Dermis microvascular lymphatic vessel endothelial cell (primary cell): ENCODE measurements around the gene PTPRO. TPM values are rescaled to one million over a fixed set of nuclear protein-coding genes. Genes with fewer than 3 reads are reported as not detected.

ENCODE experiments used
- DNase-seq, 2 donors: peaks; one replicate each; pipeline versions ENCODE4 v3.0.0 to v3.0.0-alpha.2; 2010; ENCODE audit warnings: low read depth in 2 of 2
- total RNA-seq: library from RNA; depleted of rRNA; stranded (reverse); fragments of >200 nt; gene quantifications from 2 replicates; pipeline ENCODE4 v1.2.1, GENCODE V29; 2014

Gene PTPRO
- total RNA-seq, 1 donor from 2014 or later = not detected

GRCh38 chr12:15522574-15523187, 200.4 kb downstream of the PTPRO start:
- DNase-seq = peak; percentile 28 to 52

DNA sequence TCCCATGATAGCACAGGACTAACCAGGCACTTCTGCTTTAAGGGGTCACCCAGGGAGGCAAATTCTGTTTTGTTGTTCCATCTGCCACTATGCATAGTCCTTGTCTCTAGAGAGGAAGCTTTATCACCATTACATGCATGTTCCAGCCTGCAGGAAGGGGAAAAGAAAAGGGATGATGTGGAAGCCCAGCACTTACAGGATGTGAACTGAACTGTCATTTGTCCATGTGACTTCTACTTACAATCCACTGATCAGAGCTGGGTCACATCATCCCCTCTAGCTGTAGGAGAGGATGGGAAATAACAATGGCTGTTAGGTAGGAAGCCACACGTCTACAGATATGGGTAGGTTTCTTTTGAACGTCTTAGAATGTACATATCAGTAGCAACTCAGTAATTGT, 203.1 kb downstream of the PTPRO start:
- DNase-seq = no peak

DNA sequence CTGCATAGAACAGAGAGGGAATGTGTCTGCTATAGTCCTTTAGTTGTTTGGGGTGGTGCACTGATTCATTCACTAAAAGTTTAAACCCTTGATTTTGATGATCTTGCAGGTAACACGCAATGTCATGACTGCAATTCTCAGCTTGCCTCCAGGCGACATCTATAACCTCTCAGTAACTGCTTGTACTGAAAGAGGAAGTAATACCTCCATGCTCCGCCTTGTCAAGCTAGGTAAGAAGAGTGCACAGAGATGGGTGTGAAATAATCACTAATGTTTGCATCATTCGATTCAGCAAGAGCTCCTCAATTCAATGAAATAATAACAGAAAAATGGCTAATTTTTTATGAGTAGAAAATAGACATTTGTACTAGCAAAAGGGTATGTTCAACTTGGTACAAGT, 203.7 kb downstream of the PTPRO start:
- no peak for DNase-seq

DNA sequence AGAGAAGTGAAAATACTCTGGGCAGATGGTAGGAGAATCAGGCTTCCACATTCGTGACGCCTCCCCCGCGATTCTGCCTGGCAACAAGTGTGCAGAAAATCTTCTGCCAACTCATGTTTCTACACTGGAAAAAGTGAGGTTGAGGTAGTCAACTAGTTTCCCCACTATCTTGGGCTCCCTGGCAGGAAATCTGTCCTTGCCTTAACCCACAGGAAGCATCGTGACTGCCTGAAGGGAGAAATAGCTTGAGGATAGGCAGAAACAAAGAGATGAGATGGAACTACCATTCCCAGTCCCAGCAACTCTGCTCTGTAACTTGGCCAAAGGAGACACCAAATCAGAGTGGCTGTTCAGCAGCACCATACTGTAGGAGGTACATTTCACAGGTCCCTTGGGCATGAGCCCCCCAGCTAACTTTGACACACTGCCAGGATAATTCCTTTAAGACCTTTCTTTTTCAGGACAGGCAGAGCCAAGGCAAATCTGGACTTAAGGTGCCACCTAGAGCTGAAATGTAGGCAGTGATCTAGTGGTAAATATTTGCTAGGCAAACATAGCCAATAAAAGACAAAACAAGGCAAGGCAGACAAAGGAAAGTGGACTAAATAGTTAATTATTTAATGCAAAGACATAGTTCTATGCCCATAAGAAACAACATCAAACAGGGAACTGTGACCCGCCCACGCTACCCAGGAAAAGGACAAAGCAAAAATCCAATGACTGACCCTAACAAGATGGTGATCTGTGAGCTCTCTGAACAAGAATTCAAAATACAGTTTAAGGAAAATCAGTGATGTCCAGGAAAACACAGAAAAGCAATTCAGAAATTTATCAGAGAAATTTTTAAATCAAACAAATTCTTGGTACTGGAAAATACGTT, 205.1 kb downstream of the PTPRO start:
- no peak for DNase-seq

DNA sequence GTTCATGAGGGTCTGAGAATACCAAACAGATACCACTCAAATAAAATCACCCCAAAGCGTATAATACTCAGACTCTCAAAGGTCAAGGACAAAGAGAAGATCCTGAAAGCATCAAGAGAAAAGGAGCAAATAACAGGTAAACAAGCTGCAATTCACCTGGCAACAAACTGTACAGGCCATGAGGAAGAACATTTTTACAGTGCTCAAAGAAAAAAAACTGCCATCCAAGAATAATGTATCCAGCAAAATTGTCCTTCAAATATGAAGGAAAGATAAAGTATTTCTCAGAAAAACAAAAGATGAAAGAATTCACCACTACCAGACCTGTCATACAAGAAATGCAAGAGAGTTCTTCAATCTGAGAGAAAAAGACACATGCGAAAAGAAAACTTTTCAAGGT, 206.4 kb downstream of the PTPRO start:
- DNase-seq = no peak

GRCh38 chr12:15530361-15530760, 208.1 kb downstream of the PTPRO start:
- DNase-seq = no peak

- DNase-seq = peak; percentile 16 to 50
Measured at GRCh38 chr12:15532364-15532977, 210.2 kb downstream of the PTPRO start.

- peak in 1 of 2 donors; percentile 6 for DNase-seq
Measured at GRCh38 chr12:15534322-15534721, 212.0 kb downstream of the PTPRO start.

GRCh38 chr12:15534874-15535273, 212.6 kb downstream of the PTPRO start:
- DNase-seq = no peak

DNA sequence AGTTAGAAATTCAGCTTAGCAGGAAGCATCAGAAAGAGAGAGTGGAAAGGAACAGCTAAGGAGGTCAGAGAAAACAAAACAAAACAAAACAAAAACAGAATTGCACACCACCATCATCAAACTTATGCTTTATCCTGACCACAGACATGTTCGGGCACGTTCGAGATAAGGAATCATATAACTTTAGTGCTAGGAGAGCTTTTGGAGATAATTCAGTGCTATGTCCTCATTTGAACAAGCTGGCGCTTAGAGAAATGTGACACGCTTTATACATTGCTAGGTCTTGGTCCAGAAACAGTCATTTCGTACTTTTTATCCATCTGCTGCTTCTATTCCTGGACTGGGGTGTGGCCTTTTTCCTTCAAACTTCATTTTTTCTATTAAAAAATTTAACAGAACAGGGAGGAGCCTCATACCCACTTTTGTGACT, 213.1 kb downstream of the PTPRO start:
- no peak for DNase-seq

- DNase-seq = no peak
Measured at GRCh38 chr12:15536446-15536845, 214.1 kb downstream of the PTPRO start.

- DNase-seq = no peak
Measured at GRCh38 chr12:15538881-15539280, 216.6 kb downstream of the PTPRO start.

DNA sequence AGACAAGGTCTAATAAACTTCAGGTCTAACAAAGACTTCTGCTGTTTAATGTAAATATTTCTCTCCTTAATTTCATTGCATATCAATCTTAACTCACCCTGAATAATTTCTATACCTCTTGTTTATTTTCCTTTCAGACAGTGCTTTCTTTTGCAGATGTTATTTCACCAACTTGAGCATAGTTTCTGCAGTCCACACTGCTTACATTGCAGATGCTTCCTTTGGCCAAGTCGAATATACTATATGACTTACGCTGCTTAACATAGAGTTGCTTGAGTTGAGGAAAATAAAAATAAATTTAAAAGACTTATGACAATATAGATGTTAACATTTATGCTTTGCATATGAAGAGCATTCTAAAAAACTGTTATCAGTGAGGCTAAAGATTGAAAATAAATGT, 217.7 kb downstream of the PTPRO start:
- DNase-seq = no peak

- peak in 1 of 2 donors; percentile 8 for DNase-seq
Measured at GRCh38 chr12:15540469-15540872, 218.2 kb downstream of the PTPRO start.

DNA sequence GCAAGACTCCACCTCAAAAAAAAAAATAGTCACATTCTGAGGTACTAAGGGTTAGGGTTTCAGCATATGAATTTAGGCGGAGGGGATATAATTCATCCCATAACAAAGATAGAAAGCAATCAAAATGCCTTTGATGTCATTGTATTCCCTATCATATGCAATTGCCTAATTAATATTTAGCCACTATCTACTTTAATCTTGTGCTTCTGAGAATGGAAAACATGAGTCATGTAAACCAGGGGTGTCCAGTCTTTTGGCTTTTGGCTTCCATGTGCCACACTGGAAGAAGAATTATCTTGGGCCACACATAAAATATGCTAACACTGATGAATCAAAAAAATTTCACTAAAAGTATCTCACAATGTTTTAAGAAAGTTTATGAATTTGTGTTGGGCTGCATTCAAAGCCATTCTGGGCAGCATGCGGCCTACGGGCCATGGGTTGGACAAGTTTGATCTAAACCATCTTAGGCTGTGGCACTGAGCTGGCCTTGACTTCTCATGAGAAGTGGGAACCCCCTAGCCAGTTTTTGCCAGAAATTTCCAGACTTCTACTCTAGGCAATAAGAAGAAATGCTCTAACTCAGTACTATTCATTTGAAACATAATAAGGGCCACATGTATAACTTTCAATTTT, 219.8 kb downstream of the PTPRO start:
- no peak for DNase-seq

GRCh38 chr12:15543347-15543746, 221.0 kb downstream of the PTPRO start:
- no peak for DNase-seq

- DNase-seq = no peak
Measured at GRCh38 chr12:15544589-15544988, 222.3 kb downstream of the PTPRO start.

- no peak for DNase-seq
Measured at GRCh38 chr12:15545334-15545733, 223.0 kb downstream of the PTPRO start.

DNA sequence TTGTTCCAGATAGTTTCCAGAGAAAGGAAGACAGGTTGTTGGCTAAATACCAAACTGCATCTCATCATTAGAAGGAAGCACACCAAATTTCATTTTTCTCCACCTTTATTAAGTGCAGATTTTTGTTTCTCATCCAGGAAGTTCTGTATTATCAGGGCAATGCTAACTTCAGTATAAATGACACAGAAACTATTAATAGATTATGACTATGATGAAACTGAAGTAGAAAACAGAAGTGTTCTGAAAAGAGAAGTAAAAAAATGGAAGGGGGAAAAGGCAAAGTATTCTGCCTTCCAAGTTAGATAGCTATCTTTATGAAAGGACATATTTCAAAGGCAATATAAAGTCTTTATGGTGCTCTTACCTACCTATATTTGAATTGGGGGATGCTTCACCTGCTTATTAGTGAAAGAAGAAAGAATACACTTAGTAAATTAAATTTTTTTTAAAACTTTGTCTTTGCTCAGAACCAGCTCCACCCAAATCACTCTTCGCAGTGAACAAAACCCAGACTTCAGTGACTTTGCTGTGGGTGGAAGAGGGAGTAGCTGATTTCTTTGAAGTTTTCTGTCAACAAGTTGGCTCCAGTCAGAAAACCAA, 223.9 kb downstream of the PTPRO start:
- no peak for DNase-seq

- no peak for DNase-seq
Measured at GRCh38 chr12:15547063-15547462, 224.8 kb downstream of the PTPRO start.

GRCh38 chr12:15547691-15548090, 225.4 kb downstream of the PTPRO start:
- no peak for DNase-seq

- no peak for DNase-seq
Measured at GRCh38 chr12:15550793-15551192, 228.5 kb downstream of the PTPRO start.
